Measurements from ENCODE around the gene YPEL1.

Gene YPEL1

GRCh38 chr22:21762712-21763581 lies 27.4 kb upstream of the YPEL1 start:
- Histone ChIP-seq H3K27me3 (ENCODE audit: low read depth, low read length) (no peaks in the 10 kb centered on the region), H3K36me3 (ENCODE audit: control insufficient read depth in 1 of 2, insufficient read depth in 2 of 2, low read length in 2 of 2) (peaks cover 58% of the 10 kb centered on the region in 2 donors), H3K9me3 (ENCODE audit: control insufficient read depth in 1 of 2, low read length in 2 of 2) (no peaks in the 10 kb centered on the region), H3K4me3 (ENCODE audit: low read depth in 1 of 2, low read length in 2 of 2) (no peak overlapping the region), H3K4me1 (ENCODE audit: control insufficient read depth in 1 of 2, insufficient read depth in 2 of 2, low read length in 2 of 2) (no peaks in the 10 kb centered on the region), H3K27ac (ENCODE audit: low read length) (no peak overlapping the region)

GRCh38 chr22:21761994-21762680 lies 26.5 kb upstream of the YPEL1 start:
- Histone ChIP-seq H3K27ac (ENCODE audit: low read length) (no peak overlapping the region), H3K4me3 (ENCODE audit: low read depth in 1 of 2, low read length in 2 of 2) (no peak overlapping the region), H3K27me3 (ENCODE audit: low read depth, low read length) (no peaks in the 10 kb centered on the region), H3K4me1 (ENCODE audit: control insufficient read depth in 1 of 2, insufficient read depth in 2 of 2, low read length in 2 of 2) (no peaks in the 10 kb centered on the region), H3K36me3 (ENCODE audit: control insufficient read depth in 1 of 2, insufficient read depth in 2 of 2, low read length in 2 of 2) (peaks cover 56 to 58% of the 10 kb centered on the region in 2 donors), H3K9me3 (ENCODE audit: control insufficient read depth in 1 of 2, low read length in 2 of 2) (no peaks in the 10 kb centered on the region)

GRCh38 chr22:21761086-21761485 lies 25.5 kb upstream of the YPEL1 start:
- Histone ChIP-seq H3K4me3 (ENCODE audit: low read depth in 1 of 2, low read length in 2 of 2) (no peak overlapping the region), H3K27ac (ENCODE audit: low read length) (no peak overlapping the region), H3K9me3 (ENCODE audit: control insufficient read depth in 1 of 2, low read length in 2 of 2) (no peaks in the 10 kb centered on the region), H3K27me3 (ENCODE audit: low read depth, low read length) (no peaks in the 10 kb centered on the region), H3K36me3 (ENCODE audit: control insufficient read depth in 1 of 2, insufficient read depth in 2 of 2, low read length in 2 of 2) (peaks cover 52 to 58% of the 10 kb centered on the region in 2 donors), H3K4me1 (ENCODE audit: control insufficient read depth in 1 of 2, insufficient read depth in 2 of 2, low read length in 2 of 2) (no peaks in the 10 kb centered on the region)

GRCh38 chr22:21760640-21761039 lies 25.0 kb upstream of the YPEL1 start:
- no peak overlapping the region for H3K27ac ChIP-seq (ENCODE audit: low read length)
- H3K27me3 ChIP-seq (ENCODE audit: low read depth, low read length), result no peaks in the 10 kb centered on the region
- H3K9me3 ChIP-seq (ENCODE audit: control insufficient read depth in 1 of 2, low read length in 2 of 2), result no peaks in the 10 kb centered on the region
- H3K4me3 ChIP-seq (ENCODE audit: low read depth in 1 of 2, low read length in 2 of 2), result no peak overlapping the region
- peaks cover 49 to 56% of the 10 kb centered on the region in 2 donors for H3K36me3 ChIP-seq (ENCODE audit: control insufficient read depth in 1 of 2, insufficient read depth in 2 of 2, low read length in 2 of 2)
- H3K4me1 ChIP-seq (ENCODE audit: control insufficient read depth in 1 of 2, insufficient read depth in 2 of 2, low read length in 2 of 2), result no peaks in the 10 kb centered on the region

- Histone ChIP-seq H3K9me3 (ENCODE audit: control insufficient read depth in 1 of 2, low read length in 2 of 2) (no peaks in the 10 kb centered on the region), H3K4me1 (ENCODE audit: control insufficient read depth in 1 of 2, insufficient read depth in 2 of 2, low read length in 2 of 2) (no peaks in the 10 kb centered on the region), H3K27me3 (ENCODE audit: low read depth, low read length) (no peaks in the 10 kb centered on the region), H3K4me3 (ENCODE audit: low read depth in 1 of 2, low read length in 2 of 2) (no peak overlapping the region), H3K36me3 (ENCODE audit: control insufficient read depth in 1 of 2, insufficient read depth in 2 of 2, low read length in 2 of 2) (peaks cover 41 to 47% of the 10 kb centered on the region in 2 donors), H3K27ac (ENCODE audit: low read length) (no peak overlapping the region)
These were observed 24.2 kb upstream of the YPEL1 start for GRCh38 chr22:21759646-21760376.

GRCh38 chr22:21759093-21759492 lies 23.5 kb upstream of the YPEL1 start:
- Histone ChIP-seq H3K27me3 (ENCODE audit: low read depth, low read length) (no peaks in the 10 kb centered on the region), H3K27ac (ENCODE audit: low read length) (no peak overlapping the region), H3K4me1 (ENCODE audit: control insufficient read depth in 1 of 2, insufficient read depth in 2 of 2, low read length in 2 of 2) (peaks cover 0 to 7% of the 10 kb centered on the region in 2 donors), H3K4me3 (ENCODE audit: low read depth in 1 of 2, low read length in 2 of 2) (no peak overlapping the region), H3K36me3 (ENCODE audit: control insufficient read depth in 1 of 2, insufficient read depth in 2 of 2, low read length in 2 of 2) (peaks cover 35 to 41% of the 10 kb centered on the region in 2 donors), H3K9me3 (ENCODE audit: control insufficient read depth in 1 of 2, low read length in 2 of 2) (no peaks in the 10 kb centered on the region)

- peaks cover 27 to 33% of the 10 kb centered on the region in 2 donors for H3K36me3 ChIP-seq (ENCODE audit: control insufficient read depth in 1 of 2, insufficient read depth in 2 of 2, low read length in 2 of 2)
- H3K27me3 ChIP-seq (ENCODE audit: low read depth, low read length), result no peaks in the 10 kb centered on the region
- H3K4me3 ChIP-seq (ENCODE audit: low read depth in 1 of 2, low read length in 2 of 2), result no peak overlapping the region
- H3K27ac ChIP-seq (ENCODE audit: low read length), result no peak overlapping the region
- peaks cover 0 to 12% of the 10 kb centered on the region in 2 donors for H3K4me1 ChIP-seq (ENCODE audit: control insufficient read depth in 1 of 2, insufficient read depth in 2 of 2, low read length in 2 of 2)
- H3K9me3 ChIP-seq (ENCODE audit: control insufficient read depth in 1 of 2, low read length in 2 of 2), result no peaks in the 10 kb centered on the region
These were observed 22.7 kb upstream of the YPEL1 start for GRCh38 chr22:21758091-21758864.

GRCh38 chr22:21755851-21756284 lies 20.3 kb upstream of the YPEL1 start:
- Histone ChIP-seq H3K36me3 (ENCODE audit: control insufficient read depth in 1 of 2, insufficient read depth in 2 of 2, low read length in 2 of 2) (peaks cover 11 to 24% of the 10 kb centered on the region in 2 donors), H3K9me3 (ENCODE audit: control insufficient read depth in 1 of 2, low read length in 2 of 2) (no peaks in the 10 kb centered on the region), H3K27me3 (ENCODE audit: low read depth, low read length) (no peaks in the 10 kb centered on the region), H3K4me1 (ENCODE audit: control insufficient read depth in 1 of 2, insufficient read depth in 2 of 2, low read length in 2 of 2) (peaks cover 0 to 12% of the 10 kb centered on the region in 2 donors), H3K4me3 (ENCODE audit: low read depth in 1 of 2, low read length in 2 of 2) (no peak overlapping the region), H3K27ac (ENCODE audit: low read length) (no peak overlapping the region)

GRCh38 chr22:21754523-21754922 lies 18.9 kb upstream of the YPEL1 start:
- H3K4me1 ChIP-seq (ENCODE audit: control insufficient read depth in 1 of 2, insufficient read depth in 2 of 2, low read length in 2 of 2), result peaks cover 0 to 12% of the 10 kb centered on the region in 2 donors
- no peaks in the 10 kb centered on the region for H3K9me3 ChIP-seq (ENCODE audit: control insufficient read depth in 1 of 2, low read length in 2 of 2)
- H3K36me3 ChIP-seq (ENCODE audit: control insufficient read depth in 1 of 2, insufficient read depth in 2 of 2, low read length in 2 of 2), result peaks cover 11 to 24% of the 10 kb centered on the region in 2 donors
- no peak overlapping the region for H3K27ac ChIP-seq (ENCODE audit: low read length)
- no peaks in the 10 kb centered on the region for H3K27me3 ChIP-seq (ENCODE audit: low read depth, low read length)
- no peak overlapping the region for H3K4me3 ChIP-seq (ENCODE audit: low read depth in 1 of 2, low read length in 2 of 2)

GRCh38 chr22:21753374-21754111 lies 17.9 kb upstream of the YPEL1 start:
- no peak overlapping the region for H3K4me3 ChIP-seq (ENCODE audit: low read depth in 1 of 2, low read length in 2 of 2)
- no peaks in the 10 kb centered on the region for H3K9me3 ChIP-seq (ENCODE audit: control insufficient read depth in 1 of 2, low read length in 2 of 2)
- H3K4me1 ChIP-seq (ENCODE audit: control insufficient read depth in 1 of 2, insufficient read depth in 2 of 2, low read length in 2 of 2), result peaks cover 0 to 12% of the 10 kb centered on the region in 2 donors
- H3K27ac ChIP-seq (ENCODE audit: low read length), result no peak overlapping the region
- H3K27me3 ChIP-seq (ENCODE audit: low read depth, low read length), result no peaks in the 10 kb centered on the region
- H3K36me3 ChIP-seq (ENCODE audit: control insufficient read depth in 1 of 2, insufficient read depth in 2 of 2, low read length in 2 of 2), result peaks cover 11 to 24% of the 10 kb centered on the region in 2 donors

All from muscle layer of duodenum (tissue), 2 donors.